ENCODE results near the gene RSAD1.

The RSAD1 gene

DNA sequence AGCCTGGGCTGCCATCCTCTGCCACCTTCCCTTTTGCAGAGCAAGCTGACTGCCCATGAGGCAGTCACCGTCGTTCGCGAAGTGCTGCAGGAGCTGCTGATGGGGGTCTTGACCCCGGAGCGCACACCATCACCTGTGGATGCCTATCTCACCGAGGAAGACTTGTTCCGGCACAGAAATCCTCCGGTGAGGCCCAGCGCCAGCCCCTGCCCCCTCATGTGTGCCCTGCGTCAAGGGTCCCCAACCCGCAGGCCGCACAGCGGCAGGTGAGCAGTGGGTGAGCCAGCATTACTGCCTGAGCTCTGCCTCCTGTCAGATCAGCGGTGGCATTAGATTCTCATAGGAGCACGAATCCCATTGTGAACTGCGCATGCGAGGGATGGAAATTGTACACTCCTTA, 46.2 kb downstream of the RSAD1 start:
- DNase-seq (ENCODE audit: low read depth): no peak
- H3K4me3 ChIP-seq (ENCODE audit: low read depth, low read length): no peak overlapping the region
- TF ChIP-seq, protein P1, sequence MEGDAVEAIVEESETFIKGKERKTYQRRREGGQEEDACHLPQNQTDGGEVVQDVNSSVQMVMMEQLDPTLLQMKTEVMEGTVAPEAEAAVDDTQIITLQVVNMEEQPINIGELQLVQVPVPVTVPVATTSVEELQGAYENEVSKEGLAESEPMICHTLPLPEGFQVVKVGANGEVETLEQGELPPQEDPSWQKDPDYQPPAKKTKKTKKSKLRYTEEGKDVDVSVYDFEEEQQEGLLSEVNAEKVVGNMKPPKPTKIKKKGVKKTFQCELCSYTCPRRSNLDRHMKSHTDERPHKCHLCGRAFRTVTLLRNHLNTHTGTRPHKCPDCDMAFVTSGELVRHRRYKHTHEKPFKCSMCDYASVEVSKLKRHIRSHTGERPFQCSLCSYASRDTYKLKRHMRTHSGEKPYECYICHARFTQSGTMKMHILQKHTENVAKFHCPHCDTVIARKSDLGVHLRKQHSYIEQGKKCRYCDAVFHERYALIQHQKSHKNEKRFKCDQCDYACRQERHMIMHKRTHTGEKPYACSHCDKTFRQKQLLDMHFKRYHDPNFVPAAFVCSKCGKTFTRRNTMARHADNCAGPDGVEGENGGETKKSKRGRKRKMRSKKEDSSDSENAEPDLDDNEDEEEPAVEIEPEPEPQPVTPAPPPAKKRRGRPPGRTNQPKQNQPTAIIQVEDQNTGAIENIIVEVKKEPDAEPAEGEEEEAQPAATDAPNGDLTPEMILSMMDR (IDR thresholded peaks at IDR 0.05; ENCODE audit: insufficient read depth, low read depth, low read length, missing control alignments): no peak

DNA sequence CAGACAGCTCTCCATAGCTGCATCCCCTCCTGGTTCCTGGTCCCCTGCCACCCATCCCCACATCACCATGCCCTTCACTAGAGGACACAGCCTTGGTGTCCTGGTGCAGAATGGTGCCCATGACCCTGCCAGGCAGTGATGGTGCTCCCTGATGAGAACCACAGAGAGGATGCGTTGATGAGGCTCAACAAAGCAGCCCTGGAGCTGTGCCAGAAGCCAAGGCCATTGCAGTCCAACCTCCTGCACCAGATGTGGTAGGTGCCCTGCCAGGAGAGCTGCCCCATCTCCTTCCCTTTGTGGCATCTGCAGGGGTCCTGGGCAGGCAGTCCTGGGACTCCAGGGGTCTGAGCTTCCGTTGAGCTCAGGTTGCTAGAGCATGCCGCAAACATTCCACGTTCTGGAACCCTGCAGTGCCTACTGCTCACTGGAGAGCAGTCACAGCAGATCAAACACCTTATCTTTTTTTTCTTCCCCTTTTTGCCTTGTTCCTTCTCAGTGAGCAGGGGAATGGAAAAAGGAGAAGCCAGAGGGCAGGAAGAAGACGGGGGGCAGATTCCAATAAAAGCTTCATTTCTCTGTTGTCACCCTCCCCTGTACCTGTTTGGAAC, 48.6 kb downstream of the RSAD1 start:
- TF ChIP-seq, protein P1 (IDR thresholded peaks at IDR 0.05; ENCODE audit: insufficient read depth, low read depth, low read length, missing control alignments): no peak
- no peak overlapping the region for H3K4me3 ChIP-seq (ENCODE audit: low read depth, low read length)
- DNase-seq (ENCODE audit: low read depth): no peak

DNA sequence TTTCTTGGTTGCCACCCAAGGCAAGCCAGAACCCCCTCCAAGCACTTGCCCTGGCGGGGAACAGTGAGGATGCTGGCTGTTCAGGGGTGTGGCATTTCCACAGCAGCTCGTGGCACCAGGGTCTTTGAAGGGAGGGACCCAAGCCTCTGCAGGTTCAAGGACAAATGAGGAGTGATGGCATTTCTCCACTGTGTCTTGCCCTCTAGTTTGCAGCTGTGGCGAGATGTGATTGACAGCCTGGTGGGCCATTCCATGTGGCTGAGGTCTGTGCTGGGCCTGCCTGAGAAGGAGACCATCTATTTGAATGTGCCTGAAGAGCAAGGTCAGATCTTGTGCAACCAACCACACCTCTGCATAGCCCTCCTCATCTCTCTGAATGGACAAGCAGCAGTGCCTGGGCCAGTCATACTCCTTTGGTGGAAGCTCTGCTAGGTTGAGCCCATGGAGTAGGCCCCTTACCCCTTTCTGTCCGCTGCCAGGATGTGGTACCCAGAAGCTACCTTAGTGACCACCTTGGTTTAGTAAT, 49.4 kb downstream of the RSAD1 start:
- DNase-seq (ENCODE audit: low read depth): no peak
- no peak overlapping the region for H3K4me3 ChIP-seq (ENCODE audit: low read depth, low read length)
- TF ChIP-seq, protein P1 (IDR thresholded peaks at IDR 0.05; ENCODE audit: insufficient read depth, low read depth, low read length, missing control alignments): no peak

DNA sequence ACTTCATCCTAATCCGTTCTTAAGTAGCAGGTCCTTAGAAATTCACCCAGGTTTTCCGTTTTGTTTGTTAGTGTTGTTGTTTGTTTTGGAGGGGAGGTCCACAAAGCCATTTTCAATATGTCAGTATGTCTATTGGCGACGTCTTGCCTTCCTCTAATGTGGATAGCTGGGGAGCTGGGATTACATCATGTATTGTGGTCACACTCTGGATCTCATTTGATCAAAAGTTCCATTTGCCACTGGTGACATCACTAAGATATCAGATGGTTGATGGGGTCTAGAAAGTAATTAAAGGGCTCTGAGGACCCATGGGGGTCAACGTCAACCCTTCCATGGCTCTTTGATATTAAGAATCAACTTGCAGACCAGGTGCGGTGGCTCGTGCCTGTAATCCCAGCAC, 51.2 kb downstream of the RSAD1 start:
- TF ChIP-seq, protein P1 (IDR thresholded peaks at IDR 0.05; ENCODE audit: insufficient read depth, low read depth, low read length, missing control alignments): no peak

DNA sequence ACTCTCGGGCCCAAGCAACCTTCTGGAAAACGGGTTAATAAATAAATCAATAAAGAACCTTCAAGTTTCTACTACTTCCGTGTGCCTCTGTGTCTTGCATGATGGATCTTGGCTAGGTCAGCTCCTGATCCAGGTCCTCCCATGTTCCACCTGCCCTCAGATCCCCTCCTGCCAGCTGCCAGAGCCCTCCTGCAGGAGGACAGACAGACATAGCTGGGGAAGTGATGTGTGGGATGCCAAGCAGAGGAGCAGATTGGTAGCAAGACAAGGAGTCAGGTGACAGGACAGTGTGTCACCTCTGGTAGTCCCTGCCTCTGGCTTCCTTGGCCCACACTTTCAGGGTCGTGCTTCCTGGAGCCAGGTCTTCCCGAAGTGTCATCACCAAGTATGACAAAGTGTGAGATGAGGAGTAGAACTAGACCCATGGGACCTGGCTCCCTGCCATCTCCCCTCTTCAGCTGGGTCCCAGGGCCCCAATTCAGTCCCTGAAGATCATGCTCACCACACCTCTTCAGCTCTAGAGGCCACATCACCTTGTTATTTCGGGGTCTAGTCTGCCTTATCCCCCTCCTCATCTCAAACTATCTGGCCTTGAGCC, 52.9 kb downstream of the RSAD1 start:
- no peak overlapping the region for H3K4me3 ChIP-seq (ENCODE audit: low read depth, low read length)
- TF ChIP-seq, protein P1 (IDR thresholded peaks at IDR 0.05; ENCODE audit: insufficient read depth, low read depth, low read length, missing control alignments): no peak
- no peak for DNase-seq (ENCODE audit: low read depth)

More for the DNA sequence above, 51.2 kb downstream of the RSAD1 start:
- H3K4me3 ChIP-seq (ENCODE audit: low read depth, low read length): no peak overlapping the region
- no peak for DNase-seq (ENCODE audit: low read depth)

DNA sequence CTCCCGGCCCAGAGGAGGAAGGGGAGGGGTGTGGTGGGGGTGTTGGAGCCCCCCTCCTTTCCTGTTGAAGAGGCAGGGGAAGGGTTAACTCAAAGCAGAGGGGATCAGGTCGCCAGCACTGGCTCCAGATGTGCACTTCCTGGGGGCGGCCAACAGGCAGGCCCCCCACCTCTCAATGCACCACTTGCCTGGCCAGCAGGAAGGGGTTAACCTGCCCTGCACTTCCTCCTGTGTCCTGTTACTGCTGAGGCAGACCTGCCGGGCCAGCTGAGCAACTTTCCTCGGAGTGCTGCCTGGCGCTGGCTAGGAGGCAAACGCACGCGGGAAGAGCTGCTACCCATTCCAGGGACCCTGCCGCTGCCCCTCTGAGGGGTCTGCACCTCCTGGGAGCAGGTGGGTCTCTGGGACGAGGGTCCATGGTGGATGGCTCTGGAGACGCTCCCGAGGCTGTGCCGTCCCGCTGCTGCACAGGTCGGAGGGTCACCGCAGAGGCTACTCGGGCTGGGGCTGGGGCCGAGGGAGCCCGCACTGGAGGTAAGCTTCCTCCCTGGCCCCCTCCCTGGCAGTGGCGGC, 53.9 kb downstream of the RSAD1 start, which contains the start of gene EPN3:
Gene EPN3 (plus strand): TSS at position 284 of the 573 bp plus-strand sequence. CDS start 3,822 bp downstream, outside the sequence.
- TF ChIP-seq, protein P1 (IDR thresholded peaks at IDR 0.05; ENCODE audit: insufficient read depth, low read depth, low read length, missing control alignments): no peak
- H3K4me3 ChIP-seq (ENCODE audit: low read depth, low read length): no peak within 1 kb of the TSS
- no peak for DNase-seq (ENCODE audit: low read depth)

Measured in GM12865 (cell line).